ENCODE results near the gene GATA1.

Gene GATA1

DNA sequence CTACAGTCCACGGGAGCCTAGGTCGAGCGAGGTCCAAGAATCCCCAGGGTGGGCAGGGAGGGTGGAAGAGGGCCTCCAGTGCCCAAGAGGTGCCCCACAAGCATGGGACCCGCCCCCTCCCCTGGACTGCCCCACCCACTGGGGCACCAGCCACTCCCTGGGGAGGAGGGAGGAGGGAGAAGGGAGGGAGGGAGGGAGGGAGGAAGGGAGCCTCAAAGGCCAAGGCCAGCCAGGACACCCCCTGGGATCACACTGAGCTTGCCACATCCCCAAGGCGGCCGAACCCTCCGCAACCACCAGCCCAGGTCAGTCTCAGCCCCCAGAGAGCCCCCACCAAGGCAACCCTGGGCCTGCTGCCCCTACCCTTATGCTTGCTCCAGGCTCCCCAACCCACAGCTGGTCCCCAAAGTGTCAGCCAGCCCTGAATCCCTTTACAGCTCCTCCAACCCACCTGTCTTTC is at the start of gene GATA1:
Gene GATA1, plus strand, starts transcription at position 250 of the 460 bp plus-strand sequence. CDS start 4,520 bp downstream, outside the sequence.
- no peak for DNase-seq

GRCh38 chrX:48736878-48737212 is 49.5 kb upstream of the GATA1 start:
- DNase-seq, result no peak

DNA sequence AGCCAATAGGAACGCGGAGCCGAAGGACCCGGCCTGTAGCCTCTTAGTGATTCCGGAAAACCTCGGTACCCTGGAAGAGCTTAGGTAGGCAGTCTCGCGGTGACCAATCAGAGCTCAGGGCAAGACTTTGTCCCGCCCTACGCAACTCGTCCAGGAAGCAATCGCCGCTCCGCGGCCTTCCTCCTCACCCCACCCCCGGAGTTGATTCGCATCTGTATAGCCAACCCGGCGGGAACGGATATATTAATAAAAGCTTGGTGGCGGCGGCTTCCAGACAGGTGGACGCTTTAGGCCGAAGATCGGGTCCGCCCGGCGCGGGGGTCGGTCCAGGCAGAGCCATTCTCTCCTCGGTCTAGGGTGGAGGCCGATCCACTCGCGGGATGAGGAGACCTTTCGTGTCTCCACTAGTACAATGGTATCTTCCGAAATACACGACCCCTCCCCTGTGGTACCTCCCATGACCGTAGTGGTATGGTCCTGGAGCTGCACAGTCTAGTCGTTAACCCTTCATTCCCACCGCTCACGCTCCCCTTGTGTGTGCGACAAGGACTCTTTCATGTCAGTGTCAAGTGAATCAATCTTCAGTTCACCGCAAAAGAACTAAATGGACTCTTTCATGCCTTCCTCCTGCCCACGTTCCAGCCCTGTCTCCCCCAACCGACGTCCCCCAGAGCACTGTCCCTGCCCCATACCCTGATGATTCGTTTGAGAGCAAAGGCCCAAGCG is 49.0 kb upstream of the GATA1 start:
- DNase-seq, result peak; percentile 89

- no peak for DNase-seq
These were observed 48.5 kb upstream of the GATA1 start for GRCh38 chrX:48737940-48738339.

DNA sequence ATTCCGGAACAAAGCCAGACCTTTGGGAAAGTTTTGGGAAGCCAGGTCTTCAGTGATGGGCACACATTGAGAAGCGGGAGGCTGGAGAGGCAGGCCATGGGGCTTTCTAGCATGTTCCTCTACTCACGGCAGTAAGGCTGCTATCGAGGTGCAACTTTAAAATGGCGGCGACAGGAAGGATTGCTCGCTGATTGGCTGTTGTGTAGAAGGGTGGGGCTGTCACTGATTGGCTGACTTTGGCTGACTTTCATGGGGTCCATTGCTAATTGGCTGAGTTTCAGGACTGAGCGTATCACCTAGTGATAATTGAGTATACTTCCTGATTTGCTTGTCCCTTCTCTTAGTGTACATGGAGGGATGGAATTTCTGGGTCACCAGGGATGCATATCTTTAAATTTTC is 44.6 kb upstream of the GATA1 start:
- no peak for DNase-seq

- DNase-seq, result no peak
These were observed 41.2 kb upstream of the GATA1 start for GRCh38 chrX:48745222-48745621.

DNA sequence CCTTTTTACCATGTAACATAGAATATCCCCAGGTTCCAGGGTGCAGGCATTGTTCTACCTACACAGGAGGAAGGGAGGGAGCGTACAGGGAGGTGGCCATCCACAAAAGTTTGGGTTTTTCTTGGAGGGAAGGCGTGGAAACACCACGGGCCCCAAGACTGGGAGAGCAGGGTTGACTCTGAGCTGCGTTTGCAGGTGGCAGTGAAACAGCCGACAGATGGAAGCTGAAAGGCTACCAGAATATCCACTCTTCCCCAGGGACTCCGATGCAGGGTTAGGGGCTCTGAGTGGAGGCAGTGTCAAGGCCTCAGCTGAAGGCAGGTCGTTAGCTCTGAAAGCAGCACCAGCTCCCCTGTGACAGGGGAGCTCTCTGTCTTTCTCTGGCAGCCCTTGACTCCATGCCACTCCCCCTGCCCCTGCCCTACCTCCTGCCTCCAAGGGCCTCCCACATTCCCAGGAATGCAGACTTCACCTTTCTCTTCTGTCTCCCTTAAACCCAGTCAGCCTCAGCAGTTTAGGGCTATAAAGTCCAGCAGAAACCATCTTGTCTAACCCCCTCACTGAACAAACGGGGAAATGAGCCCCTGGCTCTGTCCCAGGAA is 38.9 kb upstream of the GATA1 start:
- DNase-seq, result no peak

DNA sequence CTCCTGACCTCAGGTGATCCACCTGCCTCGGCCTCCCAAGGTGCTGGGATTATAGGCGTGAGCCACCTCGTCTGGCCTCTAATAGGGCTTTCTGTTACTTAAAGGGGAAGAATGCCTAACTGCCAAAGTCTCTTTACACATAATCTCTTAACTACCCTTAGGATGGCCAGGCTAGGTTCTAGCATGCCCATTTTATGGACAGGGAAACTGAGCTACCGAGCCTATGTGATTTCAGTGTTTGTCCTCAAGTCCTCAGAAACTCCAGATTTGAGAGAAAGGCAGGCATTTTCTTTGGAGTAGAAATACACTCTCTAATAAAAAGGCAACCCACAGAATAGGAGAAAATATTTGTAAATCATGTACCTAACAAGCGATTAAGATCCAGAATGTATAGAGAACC is 37.2 kb upstream of the GATA1 start:
- no peak for DNase-seq

- no peak for DNase-seq
These were observed 35.0 kb upstream of the GATA1 start for GRCh38 chrX:48751343-48751742.

GRCh38 chrX:48752498-48752897 is 33.9 kb upstream of the GATA1 start:
- no peak for DNase-seq

DNA sequence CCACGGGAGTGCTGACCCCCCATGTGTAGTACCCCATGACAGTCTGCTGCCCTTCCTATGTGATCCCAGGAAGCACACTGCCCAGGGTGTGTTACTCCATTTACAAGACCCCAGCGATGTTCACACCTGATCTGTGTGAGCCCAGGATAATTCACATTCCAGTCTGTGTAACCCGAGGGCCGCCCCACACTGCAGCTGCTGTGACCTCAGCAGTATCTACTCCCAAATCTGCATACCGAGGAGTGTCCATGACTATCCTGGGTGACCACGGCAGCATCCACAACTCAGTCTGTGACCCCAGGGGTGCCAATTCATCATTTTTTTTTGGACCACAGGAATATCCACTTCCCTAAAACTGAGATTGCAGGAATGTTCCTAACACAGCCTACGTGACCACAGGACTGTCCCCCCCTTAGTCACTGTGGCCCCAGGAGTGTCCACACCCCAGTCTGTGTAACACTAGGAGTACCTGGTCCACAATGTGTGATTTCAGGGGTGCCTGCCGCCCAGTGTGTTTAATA is 32.6 kb upstream of the GATA1 start:
- DNase-seq, result no peak

GRCh38 chrX:48754238-48754637 is 32.2 kb upstream of the GATA1 start:
- DNase-seq, result no peak

DNA sequence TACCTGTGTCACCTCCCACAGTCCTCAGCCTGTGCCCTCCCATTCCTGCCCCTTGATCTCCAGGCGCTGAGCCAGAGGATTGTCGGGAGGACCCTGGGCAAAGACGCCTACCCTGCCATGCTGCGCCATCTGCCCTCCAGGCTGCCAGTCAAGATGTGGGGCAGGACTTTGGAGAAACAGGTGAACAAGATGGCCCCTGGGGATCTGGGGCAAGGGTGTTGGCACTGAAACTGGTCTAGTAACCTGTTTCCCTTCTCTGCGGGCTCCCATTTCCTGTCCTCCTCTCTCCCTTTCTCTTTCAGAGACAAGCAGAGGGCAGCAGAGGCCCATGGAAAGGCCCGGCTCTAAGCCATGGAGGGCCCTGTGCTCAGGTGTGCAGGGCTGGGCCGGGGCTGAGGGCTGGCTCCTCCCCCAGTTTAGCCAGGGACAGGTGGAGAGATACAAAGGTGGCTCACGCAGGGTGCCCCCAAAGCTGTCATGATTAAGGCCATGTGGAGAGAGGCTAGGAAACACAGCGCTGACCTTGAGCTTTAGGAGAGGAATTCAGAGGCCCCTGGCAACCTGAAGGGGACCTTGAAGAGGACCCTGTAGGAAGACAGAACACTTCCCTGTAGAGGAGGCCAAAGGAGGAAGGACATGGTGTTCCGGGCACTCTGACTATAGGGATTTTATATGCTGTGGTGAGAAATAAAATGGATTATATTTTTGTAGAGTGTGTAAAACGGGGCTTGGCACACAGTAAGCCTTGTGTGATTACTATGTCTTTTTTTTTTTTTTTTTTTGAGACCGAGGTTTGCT is 24.5 kb upstream of the GATA1 start, which contains the start of gene GLOD5:
Gene GLOD5, plus strand, starts transcription at position 74 of the 798 bp plus-strand sequence. Its CDS starts 44 bp downstream, at position 118.
- DNase-seq, result no peak

- no peak for DNase-seq
These were observed 17.2 kb upstream of the GATA1 start for GRCh38 chrX:48769230-48769629.

DNA sequence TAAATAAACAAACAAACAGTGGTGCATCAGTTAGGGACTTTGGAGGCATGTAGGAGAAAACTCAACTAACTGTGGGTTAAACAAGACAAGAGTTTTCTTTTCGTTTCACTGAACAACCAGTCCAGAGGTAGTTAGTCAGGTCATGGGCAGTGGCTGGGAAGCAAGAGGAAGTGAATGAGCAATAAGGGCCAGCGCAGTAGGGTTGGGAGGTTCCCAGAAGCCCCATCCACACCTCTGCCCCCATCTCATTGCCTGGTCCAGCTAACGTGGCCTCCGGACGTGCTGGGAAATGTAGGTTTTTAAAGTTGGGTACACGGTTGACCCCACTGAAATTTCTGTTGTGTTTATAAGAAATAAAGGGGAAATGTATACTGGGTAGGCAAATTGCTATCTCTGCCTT is 16.1 kb upstream of the GATA1 start:
- DNase-seq, result no peak

DNA sequence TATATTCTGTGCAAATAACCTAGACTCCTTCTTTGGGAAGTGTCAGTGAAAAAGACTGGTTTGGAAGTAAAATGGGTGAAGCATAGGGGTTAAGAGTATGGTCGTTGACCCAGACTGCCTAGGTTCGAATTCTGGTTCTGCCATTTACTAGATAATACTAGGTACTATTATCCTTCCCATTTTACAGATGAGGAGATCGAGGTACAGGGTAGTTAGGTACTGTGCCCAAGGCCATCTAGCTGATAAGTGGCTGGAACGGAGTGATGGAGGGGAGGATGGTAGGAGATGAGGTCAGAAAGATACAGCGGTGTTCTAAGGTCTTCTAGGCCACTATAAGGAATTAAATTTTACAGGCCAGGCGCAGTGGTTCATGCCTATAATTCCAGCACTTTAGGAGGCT is 13.8 kb upstream of the GATA1 start:
- DNase-seq, result no peak

- no peak for DNase-seq
These were observed 9.5 kb upstream of the GATA1 start for GRCh38 chrX:48776818-48777439.

DNA sequence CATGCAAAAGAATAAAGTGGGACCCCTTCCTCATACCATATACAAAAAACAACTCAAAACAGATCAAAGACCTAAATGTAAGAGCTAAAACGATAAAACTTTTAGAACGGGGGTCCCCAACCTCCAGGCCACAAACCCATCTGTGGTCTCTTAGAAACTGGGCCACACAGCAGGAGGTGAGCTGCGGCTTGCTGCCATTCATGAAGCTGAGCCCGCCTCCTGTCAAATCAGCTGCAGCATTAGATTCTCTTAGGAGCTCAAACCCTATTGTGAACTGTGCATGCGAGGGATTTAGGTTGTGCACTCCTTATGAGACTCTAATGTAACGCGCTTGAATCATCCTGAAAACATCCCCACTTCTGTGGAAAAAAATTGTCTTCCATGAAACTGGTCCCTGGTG is 7.0 kb upstream of the GATA1 start:
- no peak for DNase-seq

DNA sequence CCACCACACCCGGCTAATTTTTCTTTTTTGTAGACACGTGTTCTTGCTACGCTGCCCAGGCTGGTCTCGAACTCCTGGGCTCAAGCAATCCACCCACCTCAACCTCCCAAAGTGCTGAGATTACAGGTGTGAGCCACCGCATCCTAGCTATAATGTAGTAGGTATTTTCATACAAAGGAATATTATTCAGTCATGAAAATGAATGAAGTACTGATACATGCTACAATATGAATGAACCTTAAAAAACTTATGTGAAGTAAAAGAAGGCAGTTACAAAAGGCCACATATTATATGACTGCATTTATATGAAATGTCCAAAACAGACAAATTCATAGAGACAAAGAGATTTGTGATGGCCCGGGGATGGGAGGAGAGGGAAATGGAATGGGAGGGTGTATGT is 4.7 kb upstream of the GATA1 start:
- no peak for DNase-seq

DNA sequence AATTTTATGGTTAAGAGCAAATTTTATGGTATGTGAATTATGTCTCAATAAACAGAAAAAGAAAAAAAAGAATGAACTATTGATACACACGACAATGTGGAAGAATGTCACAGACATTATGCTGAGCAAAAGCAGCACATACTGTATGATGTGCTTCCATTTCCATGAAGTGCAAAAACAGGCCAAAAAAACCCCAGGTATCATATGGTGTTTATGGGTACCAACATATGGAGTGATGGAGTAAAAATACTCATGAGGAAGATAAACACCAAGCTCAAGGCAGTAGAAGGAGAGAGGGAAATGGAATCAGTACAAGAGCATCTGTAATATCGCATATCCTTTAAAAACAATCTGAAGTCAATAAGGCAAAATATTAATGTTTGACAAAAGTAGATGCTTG is 4.2 kb upstream of the GATA1 start:
- no peak for DNase-seq

GRCh38 chrX:48782795-48783194 is 3.6 kb upstream of the GATA1 start:
- no peak for DNase-seq

DNA sequence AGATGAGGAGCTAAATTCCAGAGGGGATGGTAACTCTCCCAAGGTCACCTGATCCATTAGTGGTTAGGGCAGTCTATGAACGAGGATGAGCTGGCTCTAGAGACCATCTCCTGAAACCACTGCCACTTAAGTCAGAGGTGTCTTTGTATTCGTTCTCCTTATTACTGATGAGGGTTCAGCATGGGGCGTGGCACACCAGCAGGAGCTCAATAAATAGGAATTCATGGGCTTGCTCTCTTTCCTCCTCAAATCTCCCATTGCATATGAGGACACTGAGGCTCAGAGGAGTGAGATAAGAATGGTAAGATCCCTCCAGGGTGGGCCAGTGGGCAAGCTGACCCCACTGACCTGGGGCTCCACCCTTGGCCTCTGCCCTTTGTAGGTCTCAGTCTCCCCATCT is 1.7 kb upstream of the GATA1 start:
- DNase-seq, result no peak

- DNase-seq, result no peak
These were observed 1.2 kb upstream of the GATA1 start for GRCh38 chrX:48785186-48785539.
